ENCODE results near the gene GRIN3A.

- TF ChIP-seq GATA2 (IDR thresholded peaks at IDR 0.05; ENCODE audit: low read depth, low read length) (peak; percentile 79), GATA3 (IDR thresholded peaks at IDR 0.05; ENCODE audit: low read depth, low read length) (peak; percentile 76)
Measured at GRCh38 chr9:101677861-101678260, 60.6 kb downstream of the GRIN3A start.
